NCI-H446 treated with DMSO at 0.1 percent for 48 hours (cell line): Measurements from ENCODE around the gene GFRA1.
"Not testable (repeated sequence)": the region's sequence is repeated elsewhere in the genome, so short reads cannot be mapped to it uniquely, and the experiment has no call there.

ENCODE experiments used
- DNase-seq: peaks from one replicate; lab custom pipeline; 2025; lab: John Stamatoyannopoulos, UW

Gene GFRA1

DNA sequence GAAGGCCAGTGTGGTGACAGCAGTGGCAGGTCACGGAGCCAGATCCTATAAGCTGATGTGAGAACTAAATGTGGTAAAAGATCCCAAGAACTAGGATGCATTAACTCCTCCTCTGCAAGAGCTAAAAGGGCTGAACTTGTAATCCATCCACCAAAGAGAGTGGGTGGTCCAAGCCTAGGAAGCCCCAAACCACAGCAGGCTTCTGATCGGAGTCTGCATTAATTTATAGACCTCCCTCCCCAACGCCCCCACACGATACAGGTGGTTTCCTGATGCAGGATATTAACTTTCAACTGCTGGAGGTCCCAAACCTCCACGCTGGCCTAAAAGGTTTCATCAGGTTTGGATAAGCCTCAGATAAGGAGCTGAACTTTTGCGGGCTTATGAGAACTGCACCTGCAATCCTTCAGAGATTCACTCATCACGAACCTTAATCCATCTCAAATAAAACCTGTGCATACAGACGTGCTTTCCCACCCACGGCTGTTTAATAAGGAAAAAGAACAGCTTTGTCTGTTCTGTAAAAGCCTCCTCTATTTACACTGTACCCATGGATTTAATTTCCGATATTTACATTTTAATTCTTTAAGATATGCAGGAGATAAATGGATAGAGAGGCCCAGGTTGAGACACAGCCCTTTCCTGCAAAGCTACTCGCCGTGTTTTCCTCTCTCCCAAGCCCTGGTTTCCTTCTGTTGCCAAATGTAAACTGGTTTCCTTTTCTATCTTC, 74.9 kb downstream of the GFRA1 start:
- DNase-seq: no peak

DNA sequence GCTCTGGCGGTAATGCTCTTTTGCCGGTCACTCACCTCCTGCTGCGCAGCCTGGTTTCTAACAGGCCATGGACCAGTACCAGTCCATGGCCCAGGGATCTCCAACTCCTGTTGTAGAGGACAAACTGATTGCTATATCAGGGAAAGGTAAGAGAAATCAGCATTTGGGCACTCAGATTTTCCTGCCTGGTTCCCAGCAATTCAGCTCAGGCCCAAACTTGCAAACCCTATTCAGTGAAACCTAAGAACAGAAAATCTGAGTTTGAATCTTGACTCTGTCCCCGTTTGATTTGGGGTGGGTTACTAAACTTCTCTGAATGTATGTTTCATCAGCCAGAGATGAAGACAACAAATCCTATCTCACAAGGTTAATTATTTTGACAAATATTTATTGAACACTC, 77.4 kb downstream of the GFRA1 start:
- no peak for DNase-seq

DNA sequence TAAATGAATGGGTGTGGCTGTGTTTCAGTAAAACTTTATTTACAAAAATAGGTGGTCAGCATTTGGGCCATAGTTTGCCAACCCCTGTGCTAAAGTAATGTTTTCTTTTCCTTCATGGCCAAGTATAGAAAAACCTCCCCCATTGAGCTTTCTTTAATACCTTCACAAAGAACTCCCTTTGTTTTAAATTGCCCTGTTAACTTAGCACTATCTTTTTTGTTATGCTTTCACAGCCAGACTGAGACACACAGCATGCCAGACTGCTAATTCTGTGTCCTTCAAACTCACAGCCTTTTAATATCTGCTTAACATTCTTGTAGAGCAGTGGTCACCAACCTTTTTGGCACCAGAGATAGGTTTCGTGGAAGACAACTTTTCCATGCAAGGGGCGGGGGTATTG, 78.0 kb downstream of the GFRA1 start:
- no peak for DNase-seq

DNA sequence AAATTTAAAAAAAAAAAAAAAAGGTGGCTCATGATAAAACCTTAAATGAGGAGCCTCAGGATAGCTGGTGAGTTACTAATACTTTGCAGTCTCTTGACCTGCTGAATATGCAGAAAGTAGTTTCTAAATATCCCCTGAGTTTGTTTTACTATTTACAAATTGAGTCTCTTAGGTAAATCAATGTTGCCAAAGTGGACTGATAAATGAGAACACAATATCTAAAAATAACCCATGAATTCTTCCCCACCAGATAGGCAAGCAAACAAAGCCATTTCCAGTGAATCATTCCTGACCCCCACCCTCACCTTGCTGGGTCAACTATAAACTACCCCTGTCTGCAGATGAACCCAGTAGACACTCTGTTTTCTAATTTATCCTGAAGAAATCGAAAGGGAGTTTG, 78.9 kb downstream of the GFRA1 start:
- DNase-seq: no peak

DNA sequence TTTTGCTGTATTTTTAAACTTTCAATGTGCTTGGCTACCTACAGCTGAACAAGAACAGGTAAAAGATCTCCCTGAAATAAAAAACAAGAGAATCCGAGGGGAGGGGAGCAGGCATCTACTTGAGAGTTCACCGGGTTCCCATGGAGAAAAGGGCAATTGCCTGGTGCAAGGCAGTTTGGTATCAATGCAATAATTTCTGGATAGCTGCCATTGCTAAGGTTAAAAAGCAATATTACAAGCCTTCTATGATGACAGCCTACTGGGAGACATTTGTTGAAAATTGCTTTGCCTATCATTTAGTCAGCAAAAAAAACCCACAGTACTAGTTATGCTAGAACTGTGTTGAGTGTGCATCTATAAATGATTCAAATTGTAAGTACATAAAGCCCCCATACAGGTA, 82.1 kb downstream of the GFRA1 start:
- DNase-seq: no peak

DNA sequence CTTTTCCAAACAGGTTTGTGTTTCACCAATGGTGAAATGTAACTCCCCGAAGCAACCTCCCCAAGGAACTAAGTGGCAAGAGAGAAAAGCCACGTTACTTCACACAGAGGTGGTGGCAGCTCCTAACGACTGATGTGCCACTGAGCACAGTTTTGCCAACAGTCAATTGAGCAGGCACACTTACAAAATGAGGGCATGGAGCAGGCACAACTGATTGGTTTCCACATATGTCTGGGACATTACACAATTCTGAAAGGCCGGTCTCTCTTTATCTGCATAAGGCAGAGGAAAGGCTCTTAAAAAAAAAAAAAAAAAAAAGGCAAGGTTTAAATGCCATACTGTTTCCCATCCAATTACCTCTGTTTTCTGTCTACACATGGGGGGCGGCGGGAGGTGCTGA, 86.7 kb downstream of the GFRA1 start:
- no peak for DNase-seq

DNA sequence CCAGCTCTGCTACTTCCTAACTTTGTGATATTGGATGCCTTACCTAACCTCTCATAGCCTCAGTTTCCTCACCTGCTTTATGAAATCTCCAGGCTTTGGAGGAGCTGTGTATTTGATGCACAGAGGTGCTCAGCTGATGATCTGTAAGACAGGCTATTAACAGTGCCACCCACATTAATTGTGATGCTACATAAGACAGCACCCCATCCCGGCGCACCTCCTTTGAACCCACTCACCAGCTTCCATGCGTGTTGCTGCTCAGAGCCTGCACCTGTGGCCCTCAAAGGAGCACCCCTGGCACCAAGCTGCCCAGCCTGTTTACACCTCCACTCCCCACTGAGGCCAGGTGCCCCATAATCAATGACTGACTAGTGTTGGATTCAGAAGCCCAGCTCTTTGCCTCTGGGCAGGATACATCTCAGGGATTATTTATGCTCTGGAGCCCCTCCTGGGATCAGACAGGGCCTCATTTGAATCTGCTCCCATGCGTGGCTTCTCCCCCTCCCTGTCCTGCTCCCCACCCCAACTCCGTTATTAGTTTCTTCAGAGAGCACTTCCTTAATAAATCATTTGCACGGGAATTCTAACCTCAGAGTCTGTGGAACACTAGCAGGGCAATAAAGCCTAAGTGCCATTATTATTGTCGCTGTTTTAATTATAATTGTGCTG, 87.7 kb downstream of the GFRA1 start:
- no peak for DNase-seq

DNA sequence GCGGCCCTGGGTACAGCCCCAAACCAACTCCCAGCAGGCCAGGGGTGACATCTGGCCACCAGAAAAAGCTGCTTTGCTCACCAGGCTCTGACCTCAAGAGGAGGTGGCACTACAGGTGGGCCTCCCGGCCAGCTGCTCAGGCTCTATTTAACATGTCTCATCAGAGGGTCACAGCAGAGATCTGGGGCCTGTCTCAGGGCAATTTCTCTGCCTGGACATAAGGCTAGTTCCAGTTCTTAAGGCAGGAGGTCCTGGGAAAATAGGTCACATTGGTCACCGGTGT, 88.6 kb downstream of the GFRA1 start:
- no peak for DNase-seq

DNA sequence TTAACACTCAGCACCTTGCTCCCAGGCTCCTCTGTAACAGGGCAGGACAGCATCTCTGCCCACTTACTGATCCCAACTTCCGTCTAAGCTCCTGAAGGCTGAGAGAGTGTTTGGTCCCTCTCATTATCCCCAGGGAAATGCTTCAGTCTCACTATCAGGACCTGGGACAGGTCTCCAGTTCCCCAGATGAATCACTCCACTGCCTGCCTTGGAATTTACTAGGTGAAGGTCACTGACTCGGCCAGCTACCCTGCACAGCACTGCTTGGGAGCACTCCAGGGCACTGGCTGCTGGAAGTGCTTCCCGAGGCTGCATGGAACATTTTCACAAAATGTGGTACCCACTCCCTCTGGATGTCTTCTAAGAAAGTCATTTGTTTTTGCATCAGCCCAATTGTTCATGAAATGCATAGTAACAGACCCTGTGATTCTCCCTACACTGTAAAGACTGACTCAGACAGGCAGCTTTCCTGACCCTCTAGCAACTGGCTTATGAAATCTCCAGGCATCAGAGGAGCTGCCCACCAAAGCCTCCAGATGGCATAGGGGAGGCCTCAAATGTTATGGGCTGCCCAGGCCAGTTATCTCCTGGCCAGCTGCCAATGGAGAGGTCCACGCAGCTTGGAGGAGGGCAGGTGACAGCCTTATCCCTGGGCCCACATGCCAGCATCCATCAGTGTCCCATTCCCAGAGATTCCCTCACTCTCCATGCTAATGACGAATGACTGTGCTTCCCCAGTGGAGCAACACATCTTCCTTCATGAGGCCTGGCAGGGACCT, 89.1 kb downstream of the GFRA1 start:
- DNase-seq: no peak

DNA sequence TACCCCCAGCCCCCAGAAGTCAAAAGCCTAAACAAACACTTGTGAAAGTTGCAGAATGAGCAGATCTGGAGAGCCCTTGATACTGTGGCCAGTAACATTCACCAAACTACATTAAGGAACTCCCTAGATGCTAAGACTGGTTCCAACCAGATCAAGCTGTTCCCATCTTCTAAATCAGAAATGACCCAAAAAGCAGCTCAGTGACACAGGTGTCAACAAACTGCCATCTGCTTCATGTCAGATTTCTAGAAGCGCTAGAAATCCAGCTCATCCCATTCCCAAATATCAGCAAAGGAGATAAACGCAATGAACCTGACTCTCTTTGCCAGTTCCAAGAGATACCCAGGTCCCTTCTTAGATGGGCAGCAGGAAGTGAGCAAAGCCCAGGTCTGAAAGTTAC, 90.6 kb downstream of the GFRA1 start:
- no peak for DNase-seq

DNA sequence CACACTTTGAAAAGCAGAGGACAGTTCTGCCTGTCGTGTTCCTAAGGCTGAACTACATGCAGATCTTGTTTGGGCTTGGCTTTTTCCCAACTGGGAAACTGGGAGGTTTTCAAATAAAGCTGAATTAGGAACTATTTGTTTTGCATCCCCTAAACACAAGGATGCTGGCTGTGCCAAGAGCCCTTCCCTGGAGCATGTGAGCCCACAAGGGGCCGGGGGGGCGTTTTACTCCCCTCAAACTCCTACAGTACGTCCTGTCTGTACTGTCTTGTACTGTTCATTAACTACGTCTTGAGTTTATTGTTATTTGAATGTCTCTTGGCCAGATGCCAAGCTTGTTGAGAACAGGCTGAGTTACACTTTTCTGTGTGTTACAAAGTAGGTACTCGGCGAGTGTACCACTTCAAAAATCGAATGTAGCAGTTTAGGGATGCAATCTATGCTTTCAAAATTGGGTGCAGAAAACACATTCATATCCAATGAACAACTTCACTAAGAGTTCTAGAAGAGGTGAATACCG, 94.9 kb downstream of the GFRA1 start:
- no peak for DNase-seq

DNA sequence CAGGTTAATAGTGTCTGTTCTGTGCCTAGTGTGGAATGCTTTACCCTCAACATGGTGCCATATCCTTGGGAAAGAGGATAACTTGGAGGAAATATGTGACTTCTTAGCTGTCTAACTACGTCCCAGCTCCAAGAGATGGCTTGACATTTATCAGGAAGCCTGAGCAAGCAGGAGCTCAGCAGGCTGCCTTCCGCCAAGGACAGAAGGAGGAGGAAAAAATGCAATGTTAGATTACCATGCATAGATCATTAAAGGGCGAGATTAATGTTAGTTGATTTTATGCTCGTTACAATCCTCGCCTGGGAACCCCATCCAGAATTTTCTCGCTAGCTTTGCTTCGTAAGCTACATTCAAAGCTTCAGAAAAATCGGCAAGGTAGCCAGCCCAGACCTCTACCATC, 97.8 kb downstream of the GFRA1 start:
- DNase-seq: no peak

DNA sequence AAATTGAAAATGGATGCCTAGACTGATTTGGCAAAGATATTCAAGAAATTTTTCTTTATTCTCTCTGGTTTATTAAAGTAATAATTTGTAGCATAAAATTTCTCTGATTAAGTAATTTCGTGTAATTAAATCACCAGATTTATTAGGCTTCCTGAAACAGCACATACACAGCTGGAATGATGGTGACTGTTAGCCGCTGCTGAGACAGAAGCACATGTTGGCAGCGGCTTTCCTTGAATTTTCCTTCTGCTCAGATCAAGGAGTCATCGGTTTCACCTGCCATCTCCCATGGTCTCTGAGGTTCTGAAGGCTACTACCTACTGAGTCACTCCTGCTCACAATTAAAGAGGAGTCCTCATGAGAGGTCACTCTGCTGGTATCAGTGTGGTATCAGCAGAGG, 101.5 kb downstream of the GFRA1 start:
- no peak for DNase-seq

DNA sequence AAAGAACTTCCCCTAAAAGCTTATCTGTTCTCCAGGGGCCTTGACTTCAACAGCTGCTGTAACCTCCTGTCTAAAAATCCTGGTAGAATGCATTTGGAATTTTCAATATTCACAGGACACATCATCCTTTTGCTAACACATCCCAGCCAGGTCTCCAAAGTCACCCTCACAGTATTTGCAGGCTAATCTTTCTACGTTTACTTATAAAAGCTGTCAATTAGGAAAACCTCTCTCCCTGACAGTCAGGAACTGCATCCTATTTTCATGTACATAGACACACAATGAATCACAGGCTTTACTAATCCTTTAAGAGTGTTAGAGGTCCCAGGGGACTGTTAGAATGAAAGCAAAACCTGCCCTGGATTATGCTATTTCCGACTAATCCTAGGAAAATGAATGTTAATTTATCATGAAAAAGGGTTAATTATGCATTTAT, 102.2 kb downstream of the GFRA1 start:
- DNase-seq: no peak

DNA sequence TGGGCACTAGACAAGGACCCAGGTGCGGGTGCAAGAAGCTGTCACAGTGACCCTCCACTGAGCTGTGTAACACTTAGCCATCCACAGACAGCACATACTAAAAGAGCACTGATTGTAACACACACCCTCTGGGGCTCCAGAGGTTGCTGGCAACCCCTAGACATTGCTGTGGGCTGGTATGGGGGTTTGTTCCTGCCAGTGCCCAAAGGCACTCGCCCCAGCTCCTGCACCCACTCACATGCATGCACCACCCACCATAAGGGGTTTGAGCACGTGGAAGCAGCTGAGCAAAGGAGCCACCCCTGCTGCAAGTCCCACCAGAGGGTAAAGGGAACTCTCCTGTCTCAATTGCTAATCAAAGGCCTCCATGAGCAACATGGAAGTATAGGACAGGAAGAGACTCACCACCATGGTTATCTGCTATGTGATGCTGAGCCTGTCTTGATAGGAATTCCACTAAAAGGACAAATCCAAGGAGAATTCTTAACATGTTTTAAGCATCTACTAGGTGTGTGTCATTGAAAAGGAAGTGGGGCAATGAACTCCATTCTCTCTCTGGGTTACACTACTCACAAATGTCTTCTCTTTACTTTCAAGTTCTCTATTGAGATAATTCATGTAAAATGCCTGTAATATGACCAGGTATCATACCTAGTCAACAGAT, 103.1 kb downstream of the GFRA1 start:
- DNase-seq: no peak

DNA sequence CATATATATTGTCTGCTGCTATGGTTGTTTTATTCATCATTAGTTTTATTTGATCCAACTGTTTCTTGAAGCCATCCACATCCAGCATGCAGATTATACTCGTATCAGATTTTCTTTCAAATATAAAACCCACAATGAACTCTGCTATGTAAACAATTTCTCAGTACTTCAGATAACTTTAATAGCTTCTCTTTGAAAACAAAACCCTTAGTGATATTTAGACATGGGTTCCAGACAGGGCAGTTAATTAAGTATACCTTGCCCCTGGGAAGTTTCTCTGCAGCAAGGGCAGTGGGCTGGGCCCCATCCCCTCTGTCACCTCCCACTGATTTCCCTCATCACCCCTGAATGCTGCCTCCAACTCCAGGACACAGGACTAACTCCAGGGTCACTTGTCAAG, 104.3 kb downstream of the GFRA1 start:
- no peak for DNase-seq

DNA sequence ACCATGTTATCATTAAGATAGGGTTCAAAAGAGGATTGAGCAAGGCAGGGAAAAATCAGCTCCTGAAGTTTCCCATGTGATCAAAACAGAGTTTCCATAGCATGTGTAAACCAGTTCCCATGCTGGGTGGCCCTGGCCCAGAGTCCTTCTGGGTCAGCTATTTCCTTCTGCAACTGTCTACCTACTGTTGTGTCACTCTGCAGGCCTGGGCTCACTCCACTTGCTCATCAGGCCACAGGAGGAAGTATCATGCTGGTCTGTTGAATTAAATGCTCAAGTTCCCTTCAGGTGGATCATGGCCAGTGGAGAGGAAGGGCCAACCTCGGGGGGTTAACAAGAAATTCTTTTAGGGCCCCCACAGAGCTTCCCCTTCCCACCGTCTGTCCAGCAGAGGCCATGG, 104.7 kb downstream of the GFRA1 start:
- DNase-seq: no peak

DNA sequence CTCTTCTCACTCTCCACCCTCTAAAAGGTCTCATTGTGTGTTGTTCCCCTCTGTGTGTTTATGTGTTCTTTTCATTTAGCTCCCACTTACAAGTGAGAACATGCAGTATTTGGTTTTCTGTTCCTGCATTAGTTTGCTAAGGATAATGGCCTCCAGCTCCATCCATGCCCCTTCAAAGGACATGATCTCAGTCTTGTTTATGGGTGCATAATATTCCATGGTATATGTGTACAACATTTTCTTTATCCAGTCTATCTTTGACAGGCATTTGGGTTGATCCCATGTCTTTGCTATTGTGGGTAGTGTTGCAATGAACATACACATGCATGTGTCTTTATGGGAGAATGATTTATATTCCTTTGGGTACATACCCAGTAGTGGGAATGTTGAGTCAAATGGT, 107.1 kb downstream of the GFRA1 start:
- DNase-seq: not testable (repeated sequence)

DNA sequence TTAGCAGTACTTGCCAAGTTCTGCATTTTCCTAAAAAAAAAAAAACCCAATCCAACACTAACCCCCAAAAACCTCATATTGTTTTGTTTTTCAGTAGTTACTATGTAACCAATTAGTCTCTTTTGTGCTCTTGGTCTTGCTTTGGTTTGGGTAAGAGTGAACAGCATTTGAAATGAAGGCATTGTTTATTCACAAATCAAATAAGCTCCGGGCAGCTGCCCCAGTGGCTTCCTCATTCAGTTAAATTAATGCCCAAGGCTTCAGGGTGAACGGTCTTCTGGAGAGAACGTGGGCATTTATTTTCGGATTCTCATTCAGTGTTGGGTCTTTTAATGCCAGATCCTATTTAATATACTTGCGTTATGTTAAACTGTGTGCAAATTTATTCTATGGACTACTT, 108.7 kb downstream of the GFRA1 start:
- no peak for DNase-seq

DNA sequence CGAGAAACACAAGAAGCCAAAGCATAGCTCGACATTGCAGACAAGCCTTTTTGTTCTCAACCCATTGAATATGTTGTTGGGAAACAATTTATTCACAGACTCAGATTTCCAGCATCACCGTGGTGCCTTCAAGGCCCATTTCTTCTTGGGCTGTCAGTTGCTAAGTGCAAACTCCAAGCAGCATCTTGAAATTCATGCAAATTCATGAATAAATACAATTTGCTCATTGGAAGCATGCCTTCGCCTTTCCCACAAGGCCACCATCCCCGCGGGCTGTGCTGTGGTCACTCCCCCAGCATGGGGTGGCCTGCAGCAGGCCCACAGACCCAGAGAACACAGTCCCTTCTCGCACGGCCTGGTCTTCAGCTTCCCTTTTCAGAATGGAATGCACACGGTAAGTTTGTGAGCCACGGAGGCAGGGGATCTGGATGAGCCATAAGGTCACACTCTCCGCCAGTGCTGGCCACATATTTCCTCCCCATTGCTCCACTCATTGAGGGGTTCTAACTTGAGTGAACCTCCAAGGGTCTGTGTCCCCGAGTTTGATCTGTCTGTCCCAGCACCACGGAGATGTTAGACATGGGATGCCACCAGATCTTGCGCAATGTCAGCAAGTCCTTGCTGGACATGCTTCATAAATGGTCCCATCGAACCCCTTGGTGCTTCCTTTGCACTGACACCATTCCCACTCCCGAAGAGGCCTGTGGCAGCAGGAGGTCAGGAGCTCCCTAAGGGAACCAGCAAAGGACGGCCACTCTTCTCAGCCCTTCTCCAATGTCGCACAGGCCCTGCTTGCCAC, 109.5 kb downstream of the GFRA1 start:
- no peak for DNase-seq

DNA sequence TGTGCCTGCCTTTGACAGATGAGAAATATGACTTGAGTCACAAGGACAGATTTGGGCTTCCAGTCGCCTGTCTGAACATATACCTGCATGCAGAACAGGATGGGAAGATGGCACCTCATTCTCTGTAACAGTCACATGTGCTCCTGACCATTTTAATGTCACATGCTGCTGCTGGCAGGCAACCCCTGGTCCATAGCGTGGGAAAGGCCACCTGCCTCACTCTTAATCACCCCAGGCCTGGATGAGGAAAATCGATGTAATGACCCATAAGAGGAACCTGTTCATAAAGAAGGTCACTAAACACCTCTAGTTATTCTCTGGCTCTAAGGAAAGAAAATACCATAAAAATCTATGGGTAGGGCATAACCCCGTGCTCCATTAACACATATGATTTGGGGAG, 110.2 kb downstream of the GFRA1 start:
- no peak for DNase-seq

DNA sequence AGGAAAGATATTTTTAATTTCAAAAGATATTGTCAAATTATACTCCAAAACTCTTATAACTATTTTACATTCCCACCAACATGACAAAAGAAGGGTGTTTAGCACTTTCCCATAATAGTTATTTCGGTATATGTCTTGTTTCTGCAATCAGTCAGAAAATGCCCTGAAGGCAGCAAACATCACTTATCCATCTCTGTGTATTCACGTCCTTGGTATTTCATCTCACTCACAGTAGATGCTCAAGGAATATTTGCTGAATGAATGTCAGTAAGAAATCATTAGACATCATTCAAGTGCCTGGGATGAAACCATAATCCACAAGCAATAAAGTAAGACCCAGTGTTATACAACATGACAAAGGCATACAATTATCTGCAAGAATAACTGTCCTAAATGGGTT, 112.7 kb downstream of the GFRA1 start:
- no peak for DNase-seq
